Suprapubic skin (tissue), 4 donors: ENCODE data around the gene CMSS1. TPM values are rescaled to one million over a fixed set of nuclear protein-coding genes. Genes with fewer than 3 reads are reported as not detected.

ENCODE experiments used
- DNase-seq, 2 donors: peaks; one replicate each; pipeline ENCODE4 v3.0.0-alpha.2; 2019; ENCODE audit warnings: low spot score in 2 of 2
- H3K27ac ChIP-seq: fragments of 200-600 bp; sonication (generic); one replicate; pipeline ENCODE4 v1.5.1; 2019
- H3K27me3 ChIP-seq: fragments of 200-600 bp; sonication (generic); one replicate; pipeline ENCODE4 v1.5.1; 2019
- H3K36me3 ChIP-seq: fragments of 200-600 bp; sonication (generic); one replicate; pipeline ENCODE4 v1.5.1; 2019
- H3K4me1 ChIP-seq: fragments of 200-600 bp; sonication (generic); one replicate; pipeline ENCODE4 v1.5.1; 2019
- H3K4me3 ChIP-seq: fragments of 200-600 bp; sonication (generic); one replicate; pipeline ENCODE4 v1.5.1; 2019; ENCODE audit warnings: mild to moderate bottlenecking
- H3K9me3 ChIP-seq: fragments of 200-600 bp; sonication (generic); one replicate; pipeline ENCODE4 v1.5.1; 2019
- CTCF ChIP-seq, 2 donors: fragments of 200-600 bp in 1 of 2; fragments of 450-650 bp in 1 of 2; sonication (generic) in 1 of 2; IDR thresholded peaks; one replicate each; pipeline ENCODE4 v1.5.1; 2016 to 2019; ENCODE audit warnings: antibody characterized with exemption in 2 of 2, mild to moderate bottlenecking in 1 of 2, moderate library complexity in 1 of 2
- EP300 ChIP-seq: sonication (generic); formaldehyde crosslinking; IDR thresholded peaks from one replicate; pipeline ENCODE4 v1.6.1; 2017; ENCODE audit warnings: antibody characterized with exemption
- POLR2A ChIP-seq, 2 donors: fragments of 450-650 bp; IDR thresholded peaks; one replicate each; pipeline ENCODE4 v1.6.1; 2017; ENCODE audit warnings: antibody characterized with exemption in 2 of 2, mild to moderate bottlenecking in 2 of 2, moderate library complexity in 2 of 2
- POLR2AphosphoS5 ChIP-seq, 3 donors: sonication (generic); formaldehyde crosslinking; IDR thresholded peaks; one replicate each; pipeline ENCODE4 v1.6.1; 2017; ENCODE audit warnings: antibody characterized with exemption in 3 of 3
- WGBS: methylation state at CpG from one replicate; pipeline ENCODE4 v1.1.5; 2018; 5-methylcytosine and 5-hydroxymethylcytosine counted together
- total RNA-seq, 4 donors: library from RNA; depleted of rRNA; stranded (reverse); fragments of >200 nt; gene quantifications; one replicate each; pipeline ENCODE4 v1.1.0, GENCODE V29; 2016

CMSS1 gene
- total RNA-seq, 4 donors from 2014 or later = 13.2 to 17.1 (median 13.5) TPM

DNA sequence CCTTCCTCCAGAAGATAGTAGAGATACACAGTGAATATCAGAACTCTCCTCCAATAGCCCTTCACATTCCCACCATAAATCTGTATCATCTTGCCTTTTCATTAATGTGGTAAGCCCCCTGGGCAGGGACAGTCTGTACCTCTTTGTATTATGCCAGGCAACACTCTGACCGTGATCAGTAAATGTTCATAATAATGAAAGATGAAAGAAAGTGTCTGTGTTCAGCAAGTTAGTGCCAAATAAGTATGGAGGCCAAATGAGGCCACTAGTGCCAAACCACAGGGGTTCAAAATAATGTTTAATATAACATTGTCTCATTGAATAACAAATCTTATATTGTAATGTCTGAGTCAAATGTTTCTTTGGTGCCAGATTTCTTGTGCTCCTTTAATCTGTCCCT, 104.3 kb downstream of the CMSS1 start:
- H3K4me3 ChIP-seq = no peak overlapping the region

DNA sequence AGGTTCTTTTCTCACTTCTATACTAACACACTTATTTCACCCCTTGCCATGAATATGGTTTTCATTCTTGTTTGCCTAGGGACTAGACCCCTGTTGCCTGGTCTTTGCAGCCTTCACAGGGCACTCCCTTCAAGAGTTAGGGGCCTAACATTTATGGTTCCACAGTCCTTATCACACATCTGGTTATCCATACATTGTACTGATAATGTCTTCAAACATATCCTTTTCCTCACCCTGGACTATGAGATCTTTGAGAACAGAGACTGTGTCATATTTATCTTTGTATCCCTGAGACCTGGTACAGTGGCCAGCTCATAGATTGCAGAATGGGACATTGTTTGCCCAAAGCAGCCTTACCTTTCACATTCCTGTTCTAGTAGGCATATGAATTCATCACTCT, 106.2 kb downstream of the CMSS1 start:
- no peak for DNase-seq
- TF ChIP-seq POLR2A (IDR thresholded peaks at IDR 0.05) = no peak
- TF ChIP-seq CTCF (IDR thresholded peaks at IDR 0.05) = no peak
- TF ChIP-seq POLR2AphosphoS5 (IDR thresholded peaks at IDR 0.05) = no peak
- Histone ChIP-seq H3K27me3 (no peaks in the 10 kb centered on the region), H3K36me3 (no peaks in the 10 kb centered on the region), H3K4me1 (peaks cover 58% of the 10 kb centered on the region), H3K9me3 (no peaks in the 10 kb centered on the region), H3K27ac (no peak overlapping the region), H3K4me3 (no peak overlapping the region)

More for the DNA sequence above, 104.3 kb downstream of the CMSS1 start:
- TF ChIP-seq POLR2AphosphoS5 (IDR thresholded peaks at IDR 0.05) (no peak), CTCF (IDR thresholded peaks at IDR 0.05) (no peak), POLR2A (IDR thresholded peaks at IDR 0.05) (no peak), EP300 (no peak)
- WGBS = 68% methylated on average over 1 of the region's 1 CpG
- H3K27ac ChIP-seq = peak overlapping the region; percentile 65
- DNase-seq = no peak
- no peaks in the 10 kb centered on the region for H3K27me3 ChIP-seq
- no peaks in the 10 kb centered on the region for H3K36me3 ChIP-seq
- peaks cover 47% of the 10 kb centered on the region for H3K4me1 ChIP-seq
- H3K9me3 ChIP-seq = no peaks in the 10 kb centered on the region

- H3K36me3 ChIP-seq = no peaks in the 10 kb centered on the region
- TF ChIP-seq CTCF (IDR thresholded peaks at IDR 0.05) (no peak), EP300 (no peak), POLR2AphosphoS5 (IDR thresholded peaks at IDR 0.05) (no peak), POLR2A (IDR thresholded peaks at IDR 0.05) (no peak)
- peaks cover 64% of the 10 kb centered on the region for H3K4me1 ChIP-seq
- peak overlapping the region; percentile 10 for H3K27ac ChIP-seq
- H3K27me3 ChIP-seq = no peaks in the 10 kb centered on the region
- WGBS = 39% methylated on average over 4 of the region's 4 CpGs
- no peaks in the 10 kb centered on the region for H3K9me3 ChIP-seq
- H3K4me3 ChIP-seq = no peak overlapping the region
- DNase-seq = no peak
Observed at GRCh38 chr3:99925584-99926230, 108.0 kb downstream of the CMSS1 start.

- no peak for TF ChIP-seq POLR2A (IDR thresholded peaks at IDR 0.05)
- TF ChIP-seq CTCF (IDR thresholded peaks at IDR 0.05) = no peak
- no peak for TF ChIP-seq EP300
- no peak for TF ChIP-seq POLR2AphosphoS5 (IDR thresholded peaks at IDR 0.05)
- Histone ChIP-seq H3K4me1 (peaks cover 45% of the 10 kb centered on the region), H3K9me3 (no peaks in the 10 kb centered on the region), H3K27ac (peak overlapping the region; percentile 1), H3K27me3 (no peaks in the 10 kb centered on the region), H3K4me3 (no peak overlapping the region), H3K36me3 (no peaks in the 10 kb centered on the region)
- whole genome bisulfite sequencing = 67% methylated on average over 7 of the region's 7 CpGs
- DNase-seq = no peak
Observed at GRCh38 chr3:99927671-99928457, 110.2 kb downstream of the CMSS1 start.
